ENCODE data around the gene FUOM.

The FUOM gene

DNA sequence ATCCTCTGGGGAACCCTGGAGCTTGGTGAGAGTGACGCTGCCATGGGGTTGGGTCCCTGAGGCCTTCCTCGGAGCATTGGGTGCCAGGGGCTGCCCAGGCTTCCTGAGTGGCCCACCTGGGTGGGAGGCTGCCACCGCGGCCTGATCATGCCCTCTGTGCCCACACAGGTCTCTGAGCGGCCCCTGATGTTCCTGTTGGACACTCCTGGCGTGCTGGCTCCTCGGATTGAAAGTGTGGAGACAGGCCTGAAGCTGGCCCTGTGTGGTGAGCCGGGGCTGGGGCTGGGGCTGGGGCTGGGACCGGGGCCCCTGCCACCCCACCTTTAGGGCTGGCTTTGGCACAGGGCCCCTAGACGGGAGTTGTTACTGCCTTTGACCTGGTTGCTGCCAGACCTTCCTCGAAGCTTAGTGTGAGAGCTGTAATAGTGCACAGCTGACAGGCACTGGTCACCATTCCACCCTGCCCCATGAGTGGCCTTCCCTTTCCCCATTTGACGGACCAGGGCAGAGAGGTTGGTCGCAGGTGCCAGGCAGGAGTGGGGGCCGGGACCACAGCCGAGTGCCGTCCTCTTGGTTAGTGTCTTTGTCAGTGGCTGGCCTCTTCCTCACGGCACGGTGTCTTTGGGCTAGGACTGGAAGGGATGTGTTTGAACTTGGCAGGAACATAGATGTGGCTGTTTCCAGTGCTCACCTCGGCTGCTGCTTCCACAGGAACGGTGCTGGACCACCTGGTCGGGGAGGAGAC lies 44.3 kb upstream of the FUOM start:
- Mint-ChIP-seq H3K4me1 (no peaks in the 10 kb centered on the region), H3K9me3 (peaks cover 10% of the 10 kb centered on the region)

DNA sequence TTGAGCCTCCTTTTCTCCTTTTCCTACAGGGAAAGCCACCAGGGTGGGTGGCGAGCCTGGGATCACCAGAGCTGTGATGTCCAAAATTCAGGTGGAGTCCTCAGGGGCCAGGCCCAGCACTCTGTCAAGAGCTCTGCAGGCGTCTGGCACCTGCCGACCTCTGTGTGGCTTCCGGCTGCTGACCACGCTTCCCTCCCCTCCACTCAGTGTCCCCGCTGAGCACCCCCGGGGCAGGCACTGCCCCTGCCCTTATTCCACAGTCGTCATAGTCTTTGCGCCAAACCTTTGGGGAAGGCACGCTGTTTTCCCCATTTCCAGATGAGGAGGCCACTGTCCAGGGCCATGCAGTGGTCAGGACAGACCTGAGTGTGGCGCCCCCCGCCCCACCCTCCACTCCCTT lies 43.7 kb upstream of the FUOM start:
- Mint-ChIP-seq H3K9me3 (peaks cover 5% of the 10 kb centered on the region), H3K27ac (no peak overlapping the region), H3K4me3 (no peak overlapping the region), H3K36me3 (ENCODE audit: low read depth) (peaks cover 79% of the 10 kb centered on the region), H3K27me3 (ENCODE audit: low read depth) (no peaks in the 10 kb centered on the region), H3K4me1 (no peaks in the 10 kb centered on the region)
- TF ChIP-seq, protein P1, sequence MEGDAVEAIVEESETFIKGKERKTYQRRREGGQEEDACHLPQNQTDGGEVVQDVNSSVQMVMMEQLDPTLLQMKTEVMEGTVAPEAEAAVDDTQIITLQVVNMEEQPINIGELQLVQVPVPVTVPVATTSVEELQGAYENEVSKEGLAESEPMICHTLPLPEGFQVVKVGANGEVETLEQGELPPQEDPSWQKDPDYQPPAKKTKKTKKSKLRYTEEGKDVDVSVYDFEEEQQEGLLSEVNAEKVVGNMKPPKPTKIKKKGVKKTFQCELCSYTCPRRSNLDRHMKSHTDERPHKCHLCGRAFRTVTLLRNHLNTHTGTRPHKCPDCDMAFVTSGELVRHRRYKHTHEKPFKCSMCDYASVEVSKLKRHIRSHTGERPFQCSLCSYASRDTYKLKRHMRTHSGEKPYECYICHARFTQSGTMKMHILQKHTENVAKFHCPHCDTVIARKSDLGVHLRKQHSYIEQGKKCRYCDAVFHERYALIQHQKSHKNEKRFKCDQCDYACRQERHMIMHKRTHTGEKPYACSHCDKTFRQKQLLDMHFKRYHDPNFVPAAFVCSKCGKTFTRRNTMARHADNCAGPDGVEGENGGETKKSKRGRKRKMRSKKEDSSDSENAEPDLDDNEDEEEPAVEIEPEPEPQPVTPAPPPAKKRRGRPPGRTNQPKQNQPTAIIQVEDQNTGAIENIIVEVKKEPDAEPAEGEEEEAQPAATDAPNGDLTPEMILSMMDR (IDR thresholded peaks at IDR 0.05; ENCODE audit: unreplicated experiment in 3 of 3): no peak

More for the DNA sequence above, 44.3 kb upstream of the FUOM start:
- TF ChIP-seq, protein P1 (IDR thresholded peaks at IDR 0.05; ENCODE audit: unreplicated experiment in 3 of 3): no peak
- Mint-ChIP-seq H3K36me3 (ENCODE audit: low read depth) (peaks cover 79% of the 10 kb centered on the region), H3K27me3 (ENCODE audit: low read depth) (no peaks in the 10 kb centered on the region), H3K27ac (no peak overlapping the region), H3K4me3 (no peak overlapping the region)

DNA sequence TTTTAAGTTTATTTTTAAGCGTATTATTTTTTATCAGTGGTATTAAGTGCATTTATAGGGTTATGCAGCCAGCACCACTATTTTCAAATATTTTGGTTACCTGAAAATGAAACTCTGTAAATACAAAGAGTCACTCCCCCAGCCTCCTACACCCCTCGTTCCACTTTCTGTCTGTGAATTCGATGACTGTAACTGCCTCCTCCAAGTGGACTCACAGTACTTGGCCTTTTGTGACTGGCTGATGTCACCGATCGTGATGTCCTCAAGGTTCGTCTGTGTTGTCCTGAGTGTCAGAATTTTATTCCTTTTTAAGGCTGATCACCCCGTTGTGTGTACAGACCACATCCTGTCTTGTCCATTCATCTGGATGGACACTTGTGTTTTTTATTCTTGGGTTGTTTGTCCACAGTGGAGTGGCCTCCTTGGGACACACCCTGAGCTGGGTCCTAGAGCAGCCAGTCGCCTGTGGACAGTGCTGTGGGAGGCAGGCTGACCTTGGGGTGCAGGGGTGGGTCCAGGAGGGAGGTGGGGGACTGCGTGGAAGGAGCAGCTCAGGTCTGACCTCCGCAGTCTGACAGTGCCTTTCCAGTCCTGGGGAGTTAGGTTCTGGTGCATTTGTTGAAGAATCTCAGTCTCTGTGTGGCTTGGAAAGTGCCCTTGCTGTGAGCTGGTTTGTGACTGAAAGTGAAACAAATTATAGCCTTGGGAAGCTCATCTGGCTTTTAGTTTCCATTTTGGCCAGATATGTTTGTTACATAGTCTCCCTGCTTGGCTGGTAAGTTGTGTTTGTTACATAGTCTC lies 43.0 kb upstream of the FUOM start:
- H3K4me3 Mint-ChIP-seq: no peak overlapping the region
- TF ChIP-seq, protein P1 (IDR thresholded peaks at IDR 0.05; ENCODE audit: unreplicated experiment in 3 of 3): no peak
- H3K9me3 Mint-ChIP-seq: peaks cover 1% of the 10 kb centered on the region
- H3K36me3 Mint-ChIP-seq (ENCODE audit: low read depth): peaks cover 74% of the 10 kb centered on the region
- H3K4me1 Mint-ChIP-seq: no peaks in the 10 kb centered on the region
- no peak overlapping the region for H3K27ac Mint-ChIP-seq
- H3K27me3 Mint-ChIP-seq (ENCODE audit: low read depth): no peaks in the 10 kb centered on the region

DNA sequence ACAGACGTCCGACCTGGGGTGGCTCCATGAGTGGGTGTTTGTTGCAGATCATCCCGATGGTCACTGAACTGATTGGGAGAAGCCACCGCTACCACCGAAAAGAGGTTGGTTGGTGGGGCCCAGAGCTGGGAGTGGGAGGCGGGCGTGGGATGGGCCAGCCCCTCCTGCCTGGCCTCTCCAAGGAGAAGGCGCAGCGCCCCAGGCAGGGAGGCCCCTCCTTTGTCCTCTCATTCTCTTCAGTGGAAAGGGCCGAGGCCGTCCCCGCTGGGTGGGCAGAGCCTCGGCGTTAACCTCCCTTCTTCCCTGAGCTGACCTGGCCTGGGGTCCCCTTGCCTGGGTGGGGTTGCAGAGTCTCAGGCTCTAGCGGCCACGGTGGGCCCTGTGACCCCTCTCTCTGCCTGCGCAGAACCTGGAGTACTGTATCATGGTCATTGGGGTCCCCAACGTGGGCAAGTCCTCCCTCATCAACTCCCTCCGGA lies 41.3 kb upstream of the FUOM start:
- no peak overlapping the region for H3K4me3 Mint-ChIP-seq
- H3K27me3 Mint-ChIP-seq (ENCODE audit: low read depth): no peaks in the 10 kb centered on the region
- peaks cover 5% of the 10 kb centered on the region for H3K4me1 Mint-ChIP-seq
- H3K36me3 Mint-ChIP-seq (ENCODE audit: low read depth): peaks cover 57% of the 10 kb centered on the region
- TF ChIP-seq, protein P1 (IDR thresholded peaks at IDR 0.05; ENCODE audit: unreplicated experiment in 3 of 3): no peak
- no peak overlapping the region for H3K27ac Mint-ChIP-seq
- H3K9me3 Mint-ChIP-seq: no peaks in the 10 kb centered on the region

DNA sequence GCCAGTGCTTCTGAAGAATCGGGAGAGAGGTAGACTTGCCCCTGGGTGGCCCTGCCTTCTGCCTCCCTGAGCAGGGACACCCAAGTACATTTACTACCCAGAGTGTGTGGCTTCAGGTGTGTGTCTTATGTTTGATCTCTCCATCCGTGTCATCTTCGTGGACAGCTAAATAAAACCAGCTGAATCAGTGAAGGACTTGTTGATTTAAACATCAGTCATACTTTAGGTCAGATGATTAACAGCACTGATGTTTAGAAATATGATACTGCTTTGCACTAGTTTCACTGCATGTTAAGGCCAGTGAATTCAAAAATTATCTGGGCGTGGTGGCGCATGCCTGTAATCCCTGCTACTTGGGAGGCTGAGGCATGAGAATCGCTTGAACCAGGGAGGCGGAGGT lies 40.1 kb upstream of the FUOM start:
- Mint-ChIP-seq H3K27ac (no peak overlapping the region), H3K36me3 (ENCODE audit: low read depth) (peaks cover 48% of the 10 kb centered on the region), H3K27me3 (ENCODE audit: low read depth) (no peaks in the 10 kb centered on the region), H3K4me3 (peak overlapping the region in 2 of 3 experiments; percentile 15 to 54), H3K4me1 (peaks cover 5% of the 10 kb centered on the region), H3K9me3 (no peaks in the 10 kb centered on the region)
- TF ChIP-seq, protein P1 (IDR thresholded peaks at IDR 0.05; ENCODE audit: unreplicated experiment in 3 of 3): no peak
